HG03095 (cell line): ENCODE data around the gene JMJD1C.
"Not testable (repeated sequence)": the region's sequence is repeated elsewhere in the genome, so short reads cannot be mapped to it uniquely, and the experiment has no call there.

Source experiments
- ATAC-seq: cut with Tn5 transposase; IDR thresholded peaks from one replicate; pipeline ENCODE4 v1.9.1; 2021; ENCODE audit warnings: moderate library complexity; ENCODE audit not compliant: unreplicated experiment

Gene JMJD1C

GRCh38 chr10:63197344-63198092 lies 268.3 kb downstream of the JMJD1C start:
- no peak for ATAC-seq

DNA sequence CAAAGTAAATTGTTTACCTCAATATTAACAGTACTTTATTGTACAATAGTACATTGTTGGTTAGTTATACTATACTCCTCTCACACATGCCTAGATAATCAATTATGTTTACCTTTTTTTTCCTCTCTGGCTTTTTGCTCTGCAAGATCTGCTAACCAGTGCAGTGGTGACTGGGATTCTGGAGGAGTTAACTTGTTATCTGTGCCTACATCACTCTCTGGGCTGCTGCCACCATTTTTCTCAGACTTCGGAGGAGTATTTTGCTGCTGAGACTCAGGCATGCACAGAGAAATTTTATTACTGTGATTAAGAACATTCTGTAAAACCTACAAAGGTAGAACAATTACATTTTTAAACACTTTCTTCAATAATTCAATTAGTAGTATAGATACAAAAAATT lies 273.0 kb downstream of the JMJD1C start:
- no peak for ATAC-seq

DNA sequence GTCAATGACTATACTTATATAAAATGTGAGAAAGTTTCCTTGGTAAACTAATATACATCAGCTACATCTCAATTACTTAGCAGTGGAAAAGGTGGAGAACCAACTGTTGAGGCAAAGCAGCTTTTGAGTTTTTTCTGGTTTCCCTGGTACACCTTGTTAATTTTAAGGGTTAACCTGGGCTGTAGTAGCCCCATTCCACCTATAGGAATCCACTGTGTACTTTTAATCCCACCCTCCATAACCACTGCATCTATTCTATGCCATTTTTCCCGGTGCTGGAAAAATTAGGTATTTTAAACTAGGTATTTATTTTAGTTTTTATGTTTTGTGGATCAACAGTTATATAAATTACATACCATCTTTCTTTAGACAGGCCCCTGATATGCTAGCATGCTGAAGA lies 290.2 kb downstream of the JMJD1C start:
- no peak for ATAC-seq

GRCh38 chr10:63173468-63174232 lies 292.1 kb downstream of the JMJD1C start:
- ATAC-seq: peak; percentile 98

GRCh38 chr10:63171926-63172325 lies 293.9 kb downstream of the JMJD1C start:
- ATAC-seq: no peak

GRCh38 chr10:63171255-63171855 lies 294.4 kb downstream of the JMJD1C start:
- no peak for ATAC-seq

DNA sequence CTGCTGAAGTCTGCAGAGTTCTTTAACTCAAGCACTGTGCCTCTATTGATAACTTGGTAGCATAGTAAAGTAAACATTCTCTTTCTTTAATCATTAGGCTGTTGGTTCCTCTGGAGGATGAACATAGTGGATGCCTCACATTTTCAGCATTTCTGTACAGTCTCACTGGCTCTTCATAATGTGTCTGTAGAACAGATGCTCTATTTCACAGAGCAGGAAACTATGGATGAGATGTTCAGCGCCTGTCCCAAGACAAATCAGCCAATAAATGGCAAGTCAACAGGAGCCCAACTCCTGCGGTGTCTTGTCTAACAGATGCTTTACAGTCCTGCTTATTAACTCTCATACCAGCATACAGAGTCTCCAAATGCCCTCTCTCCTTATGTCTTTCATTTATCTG lies 296.2 kb downstream of the JMJD1C start:
- no peak for ATAC-seq

- no peak for ATAC-seq
Observed at GRCh38 chr10:63168821-63169462, 296.8 kb downstream of the JMJD1C start.

- peak; percentile 45 for ATAC-seq
Observed at GRCh38 chr10:63166742-63167258, 299.0 kb downstream of the JMJD1C start.

GRCh38 chr10:63165249-63165648 lies 300.5 kb downstream of the JMJD1C start:
- no peak for ATAC-seq

- ATAC-seq: no peak
Observed at GRCh38 chr10:63164166-63164623, 301.6 kb downstream of the JMJD1C start.

GRCh38 chr10:63161592-63161991 lies 304.2 kb downstream of the JMJD1C start:
- ATAC-seq: no peak

- peak; percentile 70 for ATAC-seq
Observed at GRCh38 chr10:63157845-63158624, 307.7 kb downstream of the JMJD1C start.

DNA sequence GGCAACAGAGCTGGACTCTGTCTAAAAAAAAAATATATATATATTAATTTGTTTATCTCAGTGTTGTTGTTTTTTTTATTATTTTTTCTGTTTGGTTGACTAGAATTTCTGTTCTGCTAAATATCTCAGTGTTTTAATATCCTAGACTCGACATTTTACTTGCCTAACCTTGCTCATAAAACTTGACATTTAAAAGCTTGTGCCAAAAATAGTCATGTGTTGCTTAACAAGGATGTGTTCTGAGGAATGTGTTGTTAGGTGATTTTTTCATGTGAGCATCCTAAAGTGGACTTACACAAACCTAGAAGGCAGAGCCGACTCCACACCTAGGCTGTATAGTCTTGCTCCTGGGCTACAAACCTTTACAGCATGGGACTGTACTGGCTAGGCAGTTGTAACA lies 309.5 kb downstream of the JMJD1C start:
- no peak for ATAC-seq

DNA sequence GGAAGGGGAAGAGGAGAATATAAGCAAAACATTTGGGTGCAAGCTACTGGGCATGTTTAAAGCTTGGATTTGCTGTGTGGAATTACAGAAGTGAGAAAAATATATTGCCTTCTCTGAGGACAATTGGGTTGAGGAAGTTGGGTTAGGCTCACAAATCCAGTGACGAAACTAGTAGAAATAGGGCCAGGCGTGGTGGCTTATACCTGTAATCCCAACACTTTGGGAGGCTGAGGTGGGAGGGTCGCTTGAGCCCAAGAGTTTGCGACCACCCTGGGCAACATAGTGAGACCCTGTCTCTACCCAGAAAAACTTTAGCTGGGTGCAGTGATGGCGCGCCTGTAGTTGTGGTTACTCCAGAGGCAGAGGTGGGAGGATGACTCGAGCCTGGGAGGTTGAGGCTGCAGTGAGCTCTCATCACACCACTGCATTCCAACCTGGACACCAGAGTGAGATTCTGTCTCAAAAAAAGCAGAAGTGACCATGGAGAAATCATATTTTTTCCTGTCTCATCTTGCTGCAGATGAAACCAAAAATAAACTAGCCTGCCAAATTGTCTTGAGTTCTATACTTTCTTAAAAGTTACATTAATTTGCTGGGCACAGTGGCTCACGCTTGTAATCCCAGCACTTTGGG lies 310.3 kb downstream of the JMJD1C start:
- no peak for ATAC-seq

DNA sequence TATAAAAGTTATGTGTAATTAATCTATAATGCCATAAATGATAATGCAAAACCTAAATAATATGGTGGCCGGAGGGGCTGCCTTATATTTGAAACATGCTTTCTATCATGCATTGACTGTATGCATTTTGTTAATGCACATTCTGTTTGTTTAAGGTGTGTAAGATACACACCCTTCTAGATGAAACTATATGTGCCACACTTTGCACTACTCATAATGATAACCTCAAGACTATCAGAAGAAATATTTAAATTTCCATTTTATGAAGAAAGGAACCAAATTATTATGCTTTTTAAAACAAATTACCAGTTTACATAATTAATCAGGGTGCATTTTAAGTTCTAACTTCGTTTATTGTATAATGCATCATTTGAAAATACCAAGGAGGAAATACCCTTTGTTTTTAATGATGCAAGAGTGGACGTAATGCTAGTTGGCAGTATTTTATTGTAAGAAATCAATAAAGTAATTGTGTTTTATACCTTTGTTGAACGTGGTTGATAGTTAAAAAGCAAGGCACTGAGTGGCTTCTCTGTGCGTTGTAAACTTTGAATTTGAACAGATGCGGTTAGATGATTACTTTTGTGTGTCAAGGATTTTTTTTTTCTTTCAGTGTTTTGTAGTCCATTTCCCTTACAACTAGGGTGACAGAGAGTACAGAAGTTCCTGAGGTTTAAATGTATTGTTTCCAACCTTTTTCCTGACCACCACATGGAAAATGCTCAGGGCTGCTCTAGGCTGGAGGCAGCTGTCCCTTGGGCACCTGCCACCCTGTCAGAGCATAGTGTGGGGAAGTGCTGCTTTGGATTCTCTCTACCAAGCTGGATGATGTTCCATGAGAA lies 311.0 kb downstream of the JMJD1C start:
- no peak for ATAC-seq

DNA sequence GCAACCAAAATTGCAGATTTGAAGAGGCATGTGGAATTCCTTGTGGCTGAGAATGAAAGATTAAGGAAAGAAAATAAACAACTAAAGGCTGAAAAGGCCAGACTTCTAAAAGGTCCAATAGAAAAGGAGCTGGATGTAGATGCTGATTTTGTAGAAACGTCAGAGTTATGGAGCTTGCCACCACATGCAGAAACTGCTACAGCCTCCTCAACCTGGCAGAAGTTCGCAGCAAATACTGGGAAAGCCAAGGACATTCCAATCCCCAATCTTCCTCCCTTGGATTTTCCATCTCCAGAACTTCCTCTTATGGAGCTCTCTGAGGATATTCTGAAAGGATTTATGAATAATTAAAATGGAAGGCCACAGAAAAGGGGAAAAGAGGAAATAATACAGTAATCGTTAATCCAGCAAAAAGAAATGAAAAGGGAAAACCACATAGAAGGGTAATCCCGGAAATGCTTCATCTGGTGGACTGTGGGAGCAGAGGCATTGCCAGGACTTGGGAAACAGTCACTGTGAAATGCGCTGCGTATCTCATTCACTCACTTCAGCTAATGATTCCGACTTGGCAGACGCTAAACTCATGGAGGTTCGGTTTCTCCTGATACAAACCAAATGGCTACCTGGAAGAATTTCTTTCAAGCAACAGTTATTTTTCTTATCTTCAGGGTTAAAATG lies 311.8 kb downstream of the JMJD1C start:
- not testable (repeated sequence) for ATAC-seq

GRCh38 chr10:63150745-63151144 lies 315.0 kb downstream of the JMJD1C start:
- ATAC-seq: no peak
